Ovary (tissue), 3 donors: ENCODE data around the gene DPF3.

Experiments used
- EP300 ChIP-seq: sonication (generic); formaldehyde crosslinking; IDR thresholded peaks from one replicate; pipeline ENCODE4 v1.6.1; 2017; ENCODE audit warnings: antibody characterized with exemption
- POLR2A ChIP-seq: fragments of 450-650 bp; IDR thresholded peaks from one replicate; pipeline ENCODE4 v1.6.1; 2017; ENCODE audit warnings: antibody characterized with exemption, mild to moderate bottlenecking, moderate library complexity
- TF ChIP-seq, protein P1 (sequence below), 3 donors: fragments of 450-650 bp in 2 of 3; fragments of 200-600 bp in 1 of 3; IDR thresholded peaks; one replicate each; pipeline versions ENCODE4 v1.5.1 to v1.8.0; 2016 to 2022; ENCODE audit warnings: antibody characterized with exemption in 3 of 3, mild to moderate bottlenecking in 1 of 3
- donor health status: DM: no; HTN: no; CAD: no.

- TF ChIP-seq, protein P1, sequence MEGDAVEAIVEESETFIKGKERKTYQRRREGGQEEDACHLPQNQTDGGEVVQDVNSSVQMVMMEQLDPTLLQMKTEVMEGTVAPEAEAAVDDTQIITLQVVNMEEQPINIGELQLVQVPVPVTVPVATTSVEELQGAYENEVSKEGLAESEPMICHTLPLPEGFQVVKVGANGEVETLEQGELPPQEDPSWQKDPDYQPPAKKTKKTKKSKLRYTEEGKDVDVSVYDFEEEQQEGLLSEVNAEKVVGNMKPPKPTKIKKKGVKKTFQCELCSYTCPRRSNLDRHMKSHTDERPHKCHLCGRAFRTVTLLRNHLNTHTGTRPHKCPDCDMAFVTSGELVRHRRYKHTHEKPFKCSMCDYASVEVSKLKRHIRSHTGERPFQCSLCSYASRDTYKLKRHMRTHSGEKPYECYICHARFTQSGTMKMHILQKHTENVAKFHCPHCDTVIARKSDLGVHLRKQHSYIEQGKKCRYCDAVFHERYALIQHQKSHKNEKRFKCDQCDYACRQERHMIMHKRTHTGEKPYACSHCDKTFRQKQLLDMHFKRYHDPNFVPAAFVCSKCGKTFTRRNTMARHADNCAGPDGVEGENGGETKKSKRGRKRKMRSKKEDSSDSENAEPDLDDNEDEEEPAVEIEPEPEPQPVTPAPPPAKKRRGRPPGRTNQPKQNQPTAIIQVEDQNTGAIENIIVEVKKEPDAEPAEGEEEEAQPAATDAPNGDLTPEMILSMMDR (IDR thresholded peaks at IDR 0.05) = no peak
- TF ChIP-seq POLR2A (no peak), EP300 (no peak)
These were observed 317.6 kb downstream of the DPF3 start for GRCh38 chr14:72576258-72576657.
